ENCODE measurements around the gene SLC4A9. TPM values are rescaled to one million over a fixed set of nuclear protein-coding genes. Genes with fewer than 3 reads are reported as not detected.
A peak's percentile ranks its signal among the peaks of the same experiment; 100 is the strongest.

The SLC4A9 gene
- total RNA-seq, 4 donors from 2014 or later = 0.12 to 0.74 (median 0.19) TPM; not detected in 1

DNA sequence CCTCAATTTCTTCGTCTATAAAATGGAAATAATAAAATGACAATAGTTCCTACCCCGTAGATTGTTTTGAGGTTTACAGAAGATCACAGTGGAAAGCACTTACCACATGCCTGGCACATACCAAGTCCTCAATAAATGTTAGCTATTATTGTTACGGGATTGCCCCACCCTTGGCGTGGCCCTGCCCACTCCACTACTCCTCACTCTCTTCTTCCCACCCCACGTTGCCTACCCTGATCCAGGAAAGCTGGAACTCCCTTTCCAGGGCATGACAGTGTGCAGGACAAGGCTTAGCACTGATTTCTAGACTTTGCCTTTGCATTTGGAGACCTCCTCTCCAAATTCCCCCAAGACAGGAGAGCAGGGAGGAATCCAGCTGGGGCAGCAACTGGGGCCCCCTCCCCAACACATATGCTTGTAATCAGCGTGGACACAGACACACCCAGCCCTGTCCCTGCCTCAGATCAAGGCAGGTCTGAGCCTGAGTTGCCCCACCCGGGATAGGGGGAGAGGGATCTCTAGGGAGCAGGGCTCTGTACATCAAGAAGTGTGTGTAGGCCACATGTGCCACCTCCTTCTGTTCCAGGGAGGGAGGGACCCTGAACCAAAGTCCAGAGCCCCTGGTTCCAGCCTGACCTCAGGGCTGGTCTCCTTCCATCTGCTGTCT lies 6.7 kb downstream of the SLC4A9 start:
- TF ChIP-seq, protein P1, sequence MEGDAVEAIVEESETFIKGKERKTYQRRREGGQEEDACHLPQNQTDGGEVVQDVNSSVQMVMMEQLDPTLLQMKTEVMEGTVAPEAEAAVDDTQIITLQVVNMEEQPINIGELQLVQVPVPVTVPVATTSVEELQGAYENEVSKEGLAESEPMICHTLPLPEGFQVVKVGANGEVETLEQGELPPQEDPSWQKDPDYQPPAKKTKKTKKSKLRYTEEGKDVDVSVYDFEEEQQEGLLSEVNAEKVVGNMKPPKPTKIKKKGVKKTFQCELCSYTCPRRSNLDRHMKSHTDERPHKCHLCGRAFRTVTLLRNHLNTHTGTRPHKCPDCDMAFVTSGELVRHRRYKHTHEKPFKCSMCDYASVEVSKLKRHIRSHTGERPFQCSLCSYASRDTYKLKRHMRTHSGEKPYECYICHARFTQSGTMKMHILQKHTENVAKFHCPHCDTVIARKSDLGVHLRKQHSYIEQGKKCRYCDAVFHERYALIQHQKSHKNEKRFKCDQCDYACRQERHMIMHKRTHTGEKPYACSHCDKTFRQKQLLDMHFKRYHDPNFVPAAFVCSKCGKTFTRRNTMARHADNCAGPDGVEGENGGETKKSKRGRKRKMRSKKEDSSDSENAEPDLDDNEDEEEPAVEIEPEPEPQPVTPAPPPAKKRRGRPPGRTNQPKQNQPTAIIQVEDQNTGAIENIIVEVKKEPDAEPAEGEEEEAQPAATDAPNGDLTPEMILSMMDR (IDR thresholded peaks at IDR 0.05) = no peak
- ATAC-seq (ENCODE audit: low FRiP score) (no peak), DNase-seq (ENCODE audit: low spot score) (no peak)

DNA sequence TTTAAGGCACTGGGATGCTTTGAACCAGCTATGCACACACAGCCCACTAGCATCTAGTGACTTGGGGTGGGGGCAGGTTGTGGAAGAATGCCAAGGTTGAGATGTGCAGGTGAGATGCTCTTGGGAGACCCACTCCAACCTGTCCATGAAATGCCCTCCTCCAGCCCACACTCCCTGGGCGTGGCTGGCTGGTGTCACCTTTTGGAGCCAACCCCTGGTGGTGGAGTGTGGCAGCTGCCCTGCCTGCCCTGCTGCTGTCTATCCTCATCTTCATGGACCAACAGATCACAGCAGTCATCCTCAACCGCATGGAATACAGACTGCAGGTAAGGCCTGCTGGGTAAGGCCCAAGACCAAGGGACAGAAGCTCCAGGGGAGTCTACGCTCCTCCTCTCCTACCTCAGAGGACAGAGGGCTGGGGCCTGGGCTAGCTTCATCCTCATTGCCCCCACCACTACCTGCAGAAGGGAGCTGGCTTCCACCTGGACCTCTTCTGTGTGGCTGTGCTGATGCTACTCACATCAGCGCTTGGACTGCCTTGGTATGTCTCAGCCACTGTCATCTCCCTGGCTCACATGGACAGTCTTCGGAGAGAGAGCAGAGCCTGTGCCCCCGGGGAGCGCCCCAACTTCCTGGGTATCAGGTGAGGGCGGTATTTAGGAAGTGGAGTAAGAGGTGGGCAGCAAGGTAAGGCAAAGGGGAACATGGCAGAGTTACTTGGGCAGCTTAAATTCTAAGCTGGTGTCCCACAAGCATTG lies 7.4 kb downstream of the SLC4A9 start:
- TF ChIP-seq, protein P1 (IDR thresholded peaks at IDR 0.05) = no peak
- no peak for ATAC-seq (ENCODE audit: low FRiP score)
- DNase-seq (ENCODE audit: low spot score) = no peak

DNA sequence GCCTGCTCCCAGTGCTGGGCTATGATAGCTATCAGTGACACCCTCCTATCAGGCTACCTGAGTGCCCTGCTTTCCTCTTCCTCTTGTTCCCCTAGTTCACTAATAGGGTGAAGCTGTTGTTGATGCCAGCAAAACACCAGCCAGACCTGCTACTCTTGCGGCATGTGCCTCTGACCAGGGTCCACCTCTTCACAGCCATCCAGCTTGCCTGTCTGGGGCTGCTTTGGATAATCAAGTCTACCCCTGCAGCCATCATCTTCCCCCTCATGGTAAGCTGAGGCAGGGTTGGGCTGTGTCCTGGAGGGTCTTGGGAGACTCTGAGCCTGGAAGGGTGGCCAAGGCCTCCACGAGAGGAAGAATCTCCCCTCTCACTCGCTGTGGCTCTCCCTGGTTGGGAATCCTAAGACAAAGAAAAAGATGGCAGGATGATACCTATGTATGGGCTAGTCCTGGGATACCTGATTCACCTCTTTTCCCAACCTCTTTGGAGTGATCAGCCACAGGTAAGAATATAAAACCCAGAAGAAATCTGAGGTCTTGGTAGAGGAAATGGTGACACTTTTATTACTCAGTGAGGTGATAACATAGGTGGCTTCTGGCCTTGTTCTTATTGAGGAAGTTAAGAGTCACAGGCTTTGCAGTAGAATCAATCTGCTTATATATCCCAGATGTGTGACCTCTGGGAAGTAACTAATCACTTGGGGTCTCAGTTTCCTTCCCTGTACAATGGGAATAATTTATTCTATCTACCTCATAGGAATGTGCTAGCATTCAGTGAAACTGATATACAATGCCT lies 11.6 kb downstream of the SLC4A9 start:
- DNase-seq (ENCODE audit: low spot score) = no peak
- no peak for ATAC-seq (ENCODE audit: low FRiP score)
- TF ChIP-seq, protein P1 (IDR thresholded peaks at IDR 0.05) = no peak

- peak; percentile 48 for ATAC-seq (ENCODE audit: low FRiP score)
- no peak for DNase-seq (ENCODE audit: low spot score)
- TF ChIP-seq, protein P1 (IDR thresholded peaks at IDR 0.05) = peak in 1 of 3 donors; percentile 34
Observed at GRCh38 chr5:140372971-140373487, 13.0 kb downstream of the SLC4A9 start.

DNA sequence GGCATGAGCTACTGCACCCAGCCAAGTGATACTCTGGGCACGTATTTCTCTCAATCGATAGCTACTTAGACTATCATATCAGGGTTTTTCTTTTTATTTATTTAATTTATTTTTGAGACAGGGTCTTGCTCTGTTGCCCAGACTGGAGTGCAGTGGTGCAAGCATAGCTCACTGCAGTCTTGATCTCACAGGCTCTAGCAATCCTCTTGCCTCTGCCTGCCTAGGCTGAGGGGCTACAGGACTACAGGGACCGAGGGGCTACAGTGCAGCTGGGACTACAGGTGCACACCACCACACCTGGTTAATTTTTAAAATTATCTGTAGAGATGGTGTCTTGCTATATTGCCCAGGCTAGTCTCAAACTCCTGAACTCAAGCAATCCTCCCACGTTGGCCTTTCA lies 21.4 kb downstream of the SLC4A9 start:
- no peak for DNase-seq (ENCODE audit: low spot score)
- ATAC-seq (ENCODE audit: low FRiP score) = no peak

GRCh38 chr5:140381972-140382371 lies 22.0 kb downstream of the SLC4A9 start:
- ATAC-seq (ENCODE audit: low FRiP score) = no peak
- TF ChIP-seq, protein P1 (IDR thresholded peaks at IDR 0.05) = no peak
- no peak for DNase-seq (ENCODE audit: low spot score)

More for the DNA sequence above, 21.4 kb downstream of the SLC4A9 start:
- TF ChIP-seq, protein P1 (IDR thresholded peaks at IDR 0.05) = no peak

Data from omental fat pad (tissue), 4 donors.